GM21526 (cell line): Measurements from ENCODE around the gene MAP4K2.
"Not testable (repeated sequence)": the region's sequence is repeated elsewhere in the genome, so short reads cannot be mapped to it uniquely, and the experiment has no call there.

Source experiments
- ATAC-seq: cut with Tn5 transposase; IDR thresholded peaks from one replicate; pipeline ENCODE4 v1.9.1; 2021; ENCODE audit warnings: moderate library complexity; ENCODE audit not compliant: unreplicated experiment, low FRiP score

MAP4K2 gene

GRCh38 chr11:64815433-64815832 lies 12.4 kb upstream of the MAP4K2 start:
- not testable (repeated sequence) for ATAC-seq

- ATAC-seq: no peak
Measured at GRCh38 chr11:64814712-64815187, 11.7 kb upstream of the MAP4K2 start.

- no peak for ATAC-seq
Measured at GRCh38 chr11:64813826-64814225, 10.8 kb upstream of the MAP4K2 start.

GRCh38 chr11:64810891-64811272 lies 7.9 kb upstream of the MAP4K2 start:
- no peak for ATAC-seq

GRCh38 chr11:64810271-64810890 lies 7.4 kb upstream of the MAP4K2 start, which contains the start of gene MEN1:
Gene MEN1, minus strand, starts transcription at chr11:64810551. Its CDS starts 442 bp downstream, at chr11:64810109.
- peak; percentile 64 for ATAC-seq

GRCh38 chr11:64809781-64810241 lies 6.8 kb upstream of the MAP4K2 start:
- no peak for ATAC-seq

- no peak for ATAC-seq
Measured at GRCh38 chr11:64805481-64805880, 2.5 kb upstream of the MAP4K2 start.

GRCh38 chr11:64804346-64805210 lies 1.6 kb upstream of the MAP4K2 start:
- ATAC-seq: no peak

- no peak for ATAC-seq
Measured at GRCh38 chr11:64803846-64804345, 882 bp upstream of the MAP4K2 start.

GRCh38 chr11:64802370-64803157 lies 450 bp downstream of the MAP4K2 start:
- peak; percentile 10 for ATAC-seq

- ATAC-seq: no peak
Measured at GRCh38 chr11:64801561-64802369, 1.2 kb downstream of the MAP4K2 start.

GRCh38 chr11:64801158-64801464 lies 1.9 kb downstream of the MAP4K2 start:
- ATAC-seq: no peak

- ATAC-seq: no peak
Measured at GRCh38 chr11:64800303-64801157, 2.5 kb downstream of the MAP4K2 start.

GRCh38 chr11:64799623-64800302 lies 3.3 kb downstream of the MAP4K2 start:
- ATAC-seq: no peak

GRCh38 chr11:64799256-64799622 lies 3.8 kb downstream of the MAP4K2 start:
- no peak for ATAC-seq

- ATAC-seq: no peak
Measured at GRCh38 chr11:64796757-64797541, 6.1 kb downstream of the MAP4K2 start.

GRCh38 chr11:64796047-64796756 lies 6.8 kb downstream of the MAP4K2 start:
- no peak for ATAC-seq
